NK-92 treated with Interleukin-12 subunit alpha and Interleukin-12 subunit beta, amount 100 ng/mL, for 24 hours (cell line): ENCODE results near the gene CPB2.

Experiments used
- DNase-seq: peaks from one replicate; lab custom pipeline; 2025; lab: John Stamatoyannopoulos, UW

Gene CPB2

DNA sequence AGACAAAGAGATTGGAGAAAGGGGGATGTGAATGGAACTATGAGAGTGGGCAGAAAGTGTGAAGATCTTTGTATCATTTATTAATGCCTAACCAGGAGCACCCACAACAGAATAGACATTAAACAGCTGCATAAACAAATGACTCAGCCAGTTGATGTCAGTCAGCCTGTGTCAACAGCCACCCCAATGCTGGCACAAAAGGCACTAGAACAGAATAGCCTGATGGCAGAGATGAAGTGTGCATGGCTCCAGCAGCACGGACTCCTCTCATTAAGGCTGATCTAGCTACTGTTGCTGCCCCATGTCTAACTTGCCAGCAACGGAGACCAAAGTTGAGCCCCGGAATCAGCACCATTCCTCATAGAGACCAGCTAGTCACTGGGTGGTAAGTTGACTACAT lies 7.8 kb downstream of the CPB2 start:
- no peak for DNase-seq

DNA sequence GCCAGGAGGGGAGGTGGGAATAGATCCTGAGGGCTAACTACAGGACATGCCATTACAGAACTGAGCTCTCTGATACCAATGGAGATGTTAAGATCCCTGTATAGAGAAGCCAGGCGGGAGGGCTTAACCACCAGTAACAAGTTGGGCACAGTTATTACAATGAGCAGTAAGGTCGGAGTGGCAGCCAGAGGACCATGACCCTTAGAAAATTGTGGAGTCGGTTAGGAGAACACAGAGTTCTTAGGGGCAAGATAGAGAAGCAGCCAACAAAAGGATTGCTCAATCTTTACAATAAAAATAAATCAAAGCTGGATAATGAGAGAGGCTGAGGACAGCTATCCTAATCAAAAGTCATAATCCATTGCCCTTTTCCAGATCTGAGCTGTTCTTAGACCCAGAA lies 10.4 kb downstream of the CPB2 start:
- no peak for DNase-seq

DNA sequence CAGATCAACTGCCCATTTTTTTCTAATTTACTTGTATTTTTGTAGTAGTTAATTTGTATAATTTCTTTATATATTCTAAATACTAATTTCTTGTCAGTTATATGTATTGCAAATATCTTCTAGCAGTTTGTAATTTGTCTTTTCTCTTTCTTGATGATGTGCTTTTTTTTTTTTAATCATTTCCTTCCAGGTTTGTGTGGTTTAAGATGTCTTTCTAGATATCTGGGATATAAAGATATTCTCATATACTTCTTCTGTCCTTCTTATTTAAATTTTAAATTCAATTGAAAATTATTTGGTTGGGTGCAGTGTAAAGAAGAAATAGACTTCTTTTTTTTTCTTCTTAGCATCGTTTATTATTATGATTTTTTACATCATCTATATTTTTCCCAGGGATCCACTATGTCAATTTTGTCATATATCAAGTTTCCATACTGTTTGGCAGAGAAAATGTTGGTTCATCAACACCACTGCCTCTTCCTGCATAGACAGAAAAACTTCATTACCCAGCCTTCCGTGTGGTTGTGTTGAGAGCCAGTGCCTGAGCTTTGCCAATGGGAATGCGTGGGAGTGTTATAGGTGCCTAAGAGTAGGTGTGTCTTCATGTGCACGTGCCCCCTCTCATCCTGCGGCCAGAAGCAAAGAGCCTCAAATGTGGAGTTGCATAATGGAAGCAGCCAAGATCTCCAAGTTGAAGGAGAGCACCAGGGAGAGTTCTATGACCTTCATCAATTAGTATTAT lies 15.8 kb downstream of the CPB2 start:
- no peak for DNase-seq

DNA sequence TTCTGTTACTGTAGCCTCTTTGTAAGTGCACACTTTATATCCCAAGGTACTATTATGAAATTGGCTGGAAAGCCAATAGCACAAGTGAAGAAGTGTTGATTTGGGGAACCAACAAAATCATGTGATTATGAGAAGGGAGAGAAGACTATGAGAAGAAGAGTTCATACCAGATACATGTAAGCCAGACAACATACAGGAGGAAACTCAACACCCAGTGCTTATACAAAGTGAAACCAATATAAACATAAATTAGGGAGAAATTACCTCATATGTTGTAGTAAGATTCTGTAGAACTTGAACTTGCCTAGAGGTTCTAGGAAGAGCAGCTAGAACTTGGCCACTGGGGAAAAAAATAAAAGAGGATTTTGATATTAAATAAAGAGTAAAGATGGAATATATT lies 17.4 kb downstream of the CPB2 start:
- no peak for DNase-seq

DNA sequence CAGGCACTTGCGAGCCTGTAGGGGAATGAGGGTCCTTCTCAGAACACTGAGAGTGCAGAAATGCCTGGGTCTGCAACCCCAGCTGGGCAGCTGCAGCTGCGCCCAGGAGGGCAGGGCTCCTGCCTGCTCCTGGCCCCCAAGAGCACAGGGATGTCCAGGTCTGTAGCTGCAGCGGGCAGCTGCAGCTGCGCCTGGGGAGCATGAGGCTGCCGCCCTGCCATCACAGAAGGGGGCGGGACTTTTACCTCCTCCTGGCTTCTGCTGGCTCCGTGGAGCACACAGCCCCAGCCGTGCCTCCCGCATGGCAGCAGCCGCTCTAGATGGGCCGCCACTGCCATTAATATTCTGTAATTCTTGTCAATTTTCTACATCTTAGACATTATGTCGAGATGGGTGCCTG lies 17.8 kb downstream of the CPB2 start:
- DNase-seq: no peak

DNA sequence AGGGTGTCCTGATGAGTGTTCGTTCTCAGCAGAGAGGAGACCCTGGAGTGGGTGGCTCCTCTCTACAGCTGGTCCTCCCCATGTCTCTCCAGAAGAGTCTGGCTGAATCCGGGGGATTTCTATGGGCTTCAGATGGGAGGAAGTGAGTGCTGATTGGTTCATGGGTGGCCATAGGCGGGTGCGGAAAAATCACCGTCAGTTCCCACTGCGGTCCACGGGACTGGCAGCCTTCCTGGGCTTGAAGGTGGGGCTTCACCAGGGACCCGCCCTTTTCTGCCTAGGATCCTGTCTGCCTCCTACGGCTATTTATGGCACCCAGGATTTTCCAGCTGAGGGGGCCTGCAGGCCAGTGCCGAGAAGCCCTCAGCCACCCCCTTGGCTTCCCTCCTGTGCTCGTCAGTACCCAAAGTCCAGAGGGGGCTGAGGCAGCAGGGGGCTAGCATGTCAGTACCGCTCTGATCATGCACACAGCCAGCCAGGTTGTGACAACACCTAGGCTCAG lies 18.4 kb downstream of the CPB2 start:
- no peak for DNase-seq

DNA sequence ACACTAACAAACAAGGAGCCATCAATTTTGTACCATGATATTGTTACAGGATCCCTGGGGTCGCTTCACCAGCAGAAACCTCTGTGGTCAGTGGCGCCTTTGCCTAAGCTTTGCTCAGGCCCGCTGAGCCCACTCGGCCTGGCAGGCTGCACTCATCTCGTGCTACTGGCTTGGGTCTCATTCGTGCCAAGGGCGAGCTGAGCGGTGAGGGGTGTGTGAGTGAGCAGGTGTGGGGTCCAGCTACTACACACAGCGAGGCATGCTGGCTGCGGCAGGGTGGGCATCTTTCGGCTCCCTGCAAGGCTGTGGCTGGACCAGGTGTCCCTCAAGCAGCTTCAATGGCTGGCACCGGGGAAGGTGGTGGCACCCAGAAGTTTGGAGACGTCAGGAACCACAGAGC lies 19.1 kb downstream of the CPB2 start:
- DNase-seq: no peak

DNA sequence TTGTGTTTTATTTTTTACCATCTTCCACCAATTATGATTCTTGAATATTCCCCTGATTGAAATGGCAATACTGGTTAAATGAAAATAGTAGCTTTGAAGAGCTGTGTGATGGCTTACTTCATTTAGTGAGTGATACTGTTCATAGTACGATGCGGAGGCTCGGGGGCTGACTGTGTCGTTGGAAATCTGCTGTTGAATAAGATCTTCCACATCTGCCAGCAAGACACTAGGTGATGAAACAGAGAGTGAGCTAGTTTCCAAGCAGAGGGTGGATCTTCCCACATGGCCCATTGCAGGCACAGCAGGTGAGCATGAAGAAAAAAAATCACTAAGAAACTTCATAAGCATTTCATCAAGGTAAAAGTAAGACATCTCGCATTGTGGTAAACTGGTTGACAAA lies 22.5 kb downstream of the CPB2 start:
- no peak for DNase-seq

DNA sequence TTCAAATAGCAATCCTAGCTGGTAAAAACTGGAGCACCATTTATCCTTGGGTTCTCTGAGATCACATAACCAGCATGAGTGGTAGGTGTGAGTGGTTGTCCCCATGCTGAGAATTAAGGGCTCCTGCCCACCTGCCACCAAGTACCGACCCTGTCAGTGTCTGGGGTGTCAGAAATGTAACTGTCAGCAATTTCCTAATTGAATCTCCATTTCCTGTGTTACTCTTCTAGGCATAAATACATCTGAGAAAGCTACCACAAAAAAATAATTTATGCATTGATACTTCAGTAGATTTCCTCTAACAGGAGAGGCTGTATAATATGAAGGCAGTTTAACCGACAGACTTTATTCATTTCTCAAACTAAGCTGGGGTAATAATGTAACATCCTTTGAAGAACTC lies 25.1 kb downstream of the CPB2 start:
- DNase-seq: no peak

DNA sequence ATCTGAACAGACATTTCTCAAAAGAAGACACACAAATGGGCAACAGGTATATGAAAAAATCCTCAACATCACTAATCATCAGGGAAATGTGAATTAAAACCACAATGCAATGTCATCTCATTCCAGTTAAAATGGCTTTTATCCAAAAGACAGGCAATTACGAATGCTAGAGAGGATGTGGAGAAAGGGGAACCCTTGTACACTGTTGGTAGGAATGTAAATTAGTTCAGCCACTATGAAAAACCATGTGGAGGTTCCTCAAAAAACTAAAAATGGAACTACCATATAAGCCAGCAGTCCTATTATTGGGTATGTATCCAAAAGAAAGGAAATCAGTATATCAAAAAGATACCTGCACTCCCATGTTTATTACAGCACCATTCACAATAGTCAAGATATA lies 27.6 kb downstream of the CPB2 start:
- no peak for DNase-seq

DNA sequence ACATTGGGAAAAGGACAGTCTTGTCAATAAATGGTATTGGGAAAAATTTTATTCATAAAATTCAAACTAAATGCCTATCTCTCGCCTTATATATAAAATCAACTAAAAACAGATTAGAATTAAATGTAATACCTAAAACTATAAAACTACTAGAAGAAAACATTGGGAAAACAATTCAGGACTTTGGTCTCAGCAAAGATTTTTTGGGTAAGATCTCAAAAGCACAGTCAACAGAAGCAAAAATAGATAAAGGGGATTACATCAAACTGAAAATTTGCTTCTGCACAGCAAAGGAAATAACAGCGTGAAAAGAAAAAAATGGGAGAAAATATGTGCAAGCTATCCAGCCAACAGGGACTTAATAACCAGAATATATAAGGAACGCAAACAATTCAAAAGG lies 28.0 kb downstream of the CPB2 start:
- DNase-seq: no peak

DNA sequence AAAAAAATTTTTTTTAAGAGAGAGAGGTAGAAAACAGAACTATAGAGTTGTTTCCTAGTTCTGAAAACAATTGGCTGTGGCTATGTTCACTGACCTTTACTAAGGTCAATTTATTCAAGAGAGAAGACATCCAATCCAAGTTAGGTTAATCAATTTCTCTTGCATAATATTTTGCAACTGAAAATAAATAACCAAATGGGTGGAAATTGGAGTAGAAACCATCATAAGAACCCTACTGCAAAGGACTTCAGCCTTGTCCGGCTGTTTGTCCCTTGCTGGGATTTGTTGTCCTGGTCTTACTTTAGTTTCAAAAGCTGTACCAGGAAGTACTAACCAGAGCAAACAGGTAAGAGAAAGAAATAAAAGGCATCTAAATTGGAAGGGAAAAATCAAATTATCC lies 29.0 kb downstream of the CPB2 start:
- DNase-seq: no peak

DNA sequence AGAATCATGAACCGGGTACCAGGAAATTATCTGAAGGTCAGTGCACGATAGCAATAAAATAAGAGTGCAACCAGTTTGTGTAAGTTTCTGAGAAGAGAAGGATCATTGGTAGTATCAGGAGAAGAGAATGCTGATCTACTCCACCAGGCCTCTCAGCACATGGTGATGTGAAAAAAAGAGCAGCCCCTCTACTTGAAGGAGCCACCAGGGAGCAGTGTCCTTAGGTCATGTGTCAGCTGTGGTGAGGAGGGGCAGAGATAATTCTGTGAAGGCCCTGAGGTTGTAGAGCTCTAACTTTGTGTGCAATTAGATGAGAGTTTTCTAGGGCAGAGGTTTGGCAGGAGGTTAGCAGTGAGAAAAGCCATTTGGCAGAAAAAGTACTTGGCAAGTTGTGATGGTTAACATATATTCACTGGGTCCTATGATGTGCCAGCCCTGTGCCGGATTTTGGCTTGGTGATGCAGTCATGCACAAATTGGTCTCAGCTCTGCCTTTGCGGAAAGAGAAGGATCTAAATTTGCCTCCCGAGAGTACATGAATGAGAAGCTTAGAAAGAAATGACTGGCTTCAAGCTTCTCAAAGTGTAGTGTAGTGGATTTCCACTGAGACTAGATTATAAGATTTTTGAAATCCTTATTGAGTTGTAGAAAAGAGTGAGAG lies 33.1 kb downstream of the CPB2 start:
- DNase-seq: no peak

DNA sequence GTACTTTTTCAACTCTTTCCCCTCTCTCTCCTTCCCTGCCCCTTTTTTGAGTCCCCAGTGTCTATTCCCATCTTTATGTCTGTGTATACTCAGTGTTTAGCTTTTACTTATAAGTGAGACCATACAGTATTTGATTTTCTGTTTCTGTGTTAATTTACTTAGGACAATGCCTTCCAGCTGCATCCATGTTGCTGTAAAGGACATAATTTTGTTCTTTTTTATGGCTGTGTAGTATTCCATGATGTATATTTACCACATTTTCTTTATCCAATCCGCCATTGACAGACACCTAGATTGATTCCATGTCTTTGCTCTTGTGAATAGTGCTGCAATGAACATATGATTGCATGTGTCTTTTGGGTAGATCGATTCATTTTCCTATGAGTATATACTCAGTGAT lies 41.5 kb downstream of the CPB2 start:
- no peak for DNase-seq

DNA sequence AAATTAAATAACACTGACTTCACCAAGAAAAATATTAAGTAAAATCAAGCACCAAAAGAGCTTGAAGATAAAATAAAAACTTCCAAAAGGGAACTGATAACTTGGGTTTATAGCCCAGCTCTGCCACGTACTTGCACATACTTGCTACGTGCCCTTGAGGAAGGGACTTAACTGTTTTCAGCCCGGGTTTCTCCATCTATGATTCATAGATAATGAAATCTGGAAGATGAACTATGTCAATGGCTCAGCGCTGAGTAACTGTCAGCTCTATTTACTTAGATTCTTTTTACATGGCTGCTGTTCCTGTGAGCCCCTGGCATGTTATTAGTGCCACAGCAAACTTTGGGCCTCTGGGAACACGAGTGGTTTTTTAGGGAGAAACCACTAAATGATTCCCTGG lies 42.6 kb downstream of the CPB2 start:
- DNase-seq: no peak

DNA sequence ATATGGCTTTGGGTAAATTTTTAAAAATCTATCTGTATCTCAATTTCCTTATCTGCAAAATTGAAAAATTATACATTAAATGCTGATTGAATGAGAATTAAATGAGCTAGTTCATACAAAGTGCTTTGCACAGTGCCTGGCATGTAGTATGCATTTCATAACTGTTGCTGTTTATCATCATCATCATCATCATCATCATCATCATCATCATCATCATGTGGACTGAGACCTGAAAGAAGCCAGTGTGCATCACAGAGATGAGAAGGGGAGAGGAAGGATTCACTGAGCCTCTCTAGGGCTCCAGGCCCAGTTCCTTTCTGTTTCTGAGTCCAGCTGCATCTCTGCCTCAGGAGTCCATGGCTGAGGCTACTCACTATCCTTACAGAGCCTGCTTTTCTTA lies 45.4 kb downstream of the CPB2 start:
- no peak for DNase-seq

DNA sequence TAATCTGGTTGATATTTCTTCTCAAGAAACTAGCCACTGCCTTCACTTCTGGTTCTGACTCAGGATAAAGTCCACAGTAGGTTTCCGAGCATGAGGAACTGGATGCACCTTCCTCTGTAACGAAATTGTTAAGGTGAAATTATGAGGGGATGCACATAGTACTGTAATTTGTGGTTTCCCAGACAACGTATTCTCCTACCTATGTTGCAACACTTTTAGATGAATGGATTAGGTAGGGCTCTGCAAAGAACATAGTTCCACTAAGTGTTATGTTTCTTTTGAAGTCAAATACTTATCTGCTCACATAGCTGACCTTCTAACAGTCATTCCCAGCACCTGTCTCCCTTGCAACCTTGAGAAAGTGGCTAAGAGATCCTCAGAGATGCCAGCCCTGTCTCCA lies 46.6 kb downstream of the CPB2 start:
- DNase-seq: no peak

DNA sequence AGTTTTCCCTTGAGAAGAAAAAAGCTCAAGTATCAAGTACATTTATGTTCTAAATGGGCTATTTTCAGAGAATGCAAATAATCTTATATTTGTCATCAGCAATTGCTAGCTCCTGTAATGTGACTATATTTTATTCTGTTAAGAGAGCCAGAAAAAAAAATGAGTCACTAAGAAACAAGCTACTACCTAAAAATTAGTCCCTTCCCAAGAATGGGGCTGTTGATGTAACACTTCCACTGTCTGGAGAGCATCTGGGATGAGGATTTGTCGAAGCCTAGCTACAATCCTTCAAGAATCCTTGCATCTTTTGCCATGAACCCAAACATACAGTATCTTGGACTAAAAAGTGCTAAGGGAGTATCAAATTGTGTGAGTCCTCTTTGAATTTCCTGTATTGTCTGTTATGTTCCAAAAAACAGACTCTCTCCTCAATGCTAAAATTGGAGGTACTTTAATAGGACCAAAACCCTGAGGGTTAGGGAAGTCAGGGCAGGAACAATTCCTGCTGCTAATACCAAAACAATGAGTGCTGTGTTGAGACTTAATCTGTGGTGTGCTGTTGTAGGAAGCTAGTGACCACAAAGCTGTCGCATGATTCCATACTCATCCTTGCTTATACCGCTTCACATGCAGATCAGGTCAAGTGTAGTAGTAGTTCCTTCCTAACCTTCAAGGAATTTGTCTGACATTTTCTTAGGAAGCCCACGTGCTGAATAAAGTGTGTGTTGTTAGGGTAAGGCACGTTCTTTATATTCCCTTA lies 47.4 kb downstream of the CPB2 start:
- no peak for DNase-seq

DNA sequence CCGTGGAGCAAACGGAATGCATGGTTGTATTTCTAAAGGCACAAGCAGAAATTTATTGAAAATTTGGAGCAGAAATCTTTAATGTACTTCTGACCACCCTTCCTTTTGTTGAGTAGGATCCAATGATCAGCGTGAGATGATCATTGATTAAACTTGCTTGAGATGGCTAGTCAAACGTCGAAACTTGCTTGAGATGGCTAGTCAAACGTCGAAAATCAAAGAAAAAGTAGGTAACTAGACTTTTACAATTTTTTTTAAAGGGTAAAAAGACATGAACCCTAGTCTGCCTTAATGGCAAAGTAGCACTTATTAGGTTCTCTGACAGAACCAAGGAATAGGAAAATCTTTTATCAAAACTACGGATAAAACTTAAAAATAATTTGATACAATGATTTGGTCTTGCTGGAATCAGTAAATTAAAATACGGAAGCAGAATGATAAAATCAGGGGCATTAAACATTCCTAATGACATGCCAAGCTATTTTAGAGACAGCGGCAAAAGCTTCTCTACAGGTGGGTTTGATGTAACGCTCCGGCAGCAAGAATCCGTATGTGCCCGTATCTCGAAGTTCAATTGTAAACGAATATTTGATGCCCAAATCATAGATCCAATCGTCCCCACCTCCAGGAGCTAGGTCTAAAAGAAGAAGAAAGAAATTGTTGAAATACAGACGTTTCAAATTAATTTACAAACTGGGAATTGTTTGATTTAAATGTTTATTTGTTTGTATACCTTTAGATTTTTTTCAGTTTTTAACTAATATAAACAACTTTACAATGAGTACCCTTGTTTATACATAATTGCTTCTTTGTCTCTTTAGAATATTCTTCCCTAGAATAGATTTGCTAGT lies 51.4 kb downstream of the CPB2 start:
- no peak for DNase-seq

DNA sequence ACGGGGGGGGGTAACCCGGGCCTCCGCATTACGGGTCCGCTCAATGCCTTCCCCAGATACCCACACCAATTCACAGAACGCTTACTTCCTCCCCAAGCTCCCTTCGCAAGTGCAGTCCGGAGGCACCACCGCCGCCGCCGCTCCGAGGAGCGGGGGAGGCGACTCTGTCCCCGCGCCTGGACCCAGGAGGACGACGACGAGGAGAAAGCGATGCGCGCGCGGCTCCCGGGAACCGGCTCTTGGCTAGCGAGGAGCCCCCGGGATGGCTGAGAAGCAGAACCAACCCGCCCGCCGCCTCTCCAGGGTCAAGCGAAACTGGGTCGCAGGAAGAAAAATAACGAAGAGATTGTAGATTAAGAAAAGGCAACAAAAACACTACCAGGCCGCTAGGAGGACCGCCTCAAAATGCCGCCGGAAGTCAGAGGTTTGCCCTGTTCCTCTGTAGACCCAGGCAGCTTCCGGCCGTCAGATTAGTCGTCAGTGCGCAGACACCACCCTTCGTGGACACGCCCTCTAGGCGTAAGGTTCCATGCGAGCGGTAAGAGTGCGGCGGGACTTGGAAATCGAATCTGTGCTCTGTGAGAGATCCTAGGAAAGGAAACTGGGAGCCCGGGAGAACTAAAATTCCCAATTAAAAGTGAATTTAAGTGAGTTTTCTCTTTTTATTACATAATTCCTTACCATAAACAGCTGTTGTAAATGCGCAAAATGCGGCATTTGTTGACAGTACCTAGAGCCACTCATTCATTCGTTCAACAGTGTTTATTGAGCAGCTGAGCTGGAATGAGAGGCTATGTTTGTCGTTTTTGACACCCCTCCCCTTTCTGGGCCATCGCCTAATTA lies 52.3 kb downstream of the CPB2 start, which contains the start of gene ZC3H13:
ZC3H13 (minus strand) TSS at position 428 of the 843 bp plus-strand sequence. CDS start 7,239 bp downstream, outside the sequence.
- DNase-seq: peak; percentile 89

DNA sequence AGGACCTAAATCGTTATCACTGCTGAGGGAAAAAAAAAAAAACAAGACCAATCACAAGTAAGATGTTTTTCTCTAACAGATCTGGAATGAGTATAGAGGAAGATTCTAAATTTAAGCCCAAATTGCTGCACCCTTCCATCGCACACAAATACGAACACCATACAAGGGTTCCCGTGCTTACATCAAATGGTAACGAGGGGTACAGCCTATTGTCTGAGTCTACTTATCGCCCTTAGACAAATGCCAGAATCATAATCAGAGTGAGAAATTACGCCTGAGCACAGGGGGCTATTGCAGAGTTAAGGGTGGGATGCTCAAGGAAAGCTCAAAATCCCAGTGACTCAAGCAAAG lies 52.9 kb downstream of the CPB2 start:
- no peak for DNase-seq
